ENCODE measurements around the gene MB21D2. TPM values are rescaled to one million over a fixed set of nuclear protein-coding genes. Genes with fewer than 3 reads are reported as not detected.

The MB21D2 gene
- total and polyA plus RNA-seq, 2 of the 8 experiments (the other 6 are each of a cell fraction or from before 2014, with no cell fraction given) = 10.0 to 21.0 TPM

DNA sequence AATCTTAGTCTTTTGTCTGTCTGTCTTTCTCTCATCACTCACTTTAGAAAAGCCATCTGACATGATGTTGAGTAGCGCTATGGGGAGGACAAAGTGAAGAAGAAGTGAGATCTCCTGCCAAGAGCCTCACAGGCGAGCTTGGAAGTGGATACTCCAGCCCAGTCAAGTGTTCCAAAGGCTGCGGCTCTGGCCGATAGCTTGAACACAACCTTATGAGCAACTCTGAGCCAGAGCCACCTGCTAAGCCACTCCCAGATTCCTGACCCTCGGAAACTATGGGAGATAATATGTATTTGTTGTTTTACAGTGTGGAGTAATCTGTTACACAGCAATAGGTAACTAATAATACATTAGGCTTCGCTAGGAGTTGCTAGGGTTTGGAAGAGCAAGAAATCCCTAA lies 76.2 kb downstream of the MB21D2 start (continued):
- no peak for TF ChIP-seq SRF (IDR thresholded peaks at IDR 0.05; ENCODE audit: low read depth, low read length)

All from H1 (cell line).